ENCODE results near the gene OR2A5. TPM values are rescaled to one million over a fixed set of nuclear protein-coding genes. Genes with fewer than 3 reads are reported as not detected.

The OR2A5 gene
- total and polyA plus RNA-seq, 9 donors = 0.01 to 0.03 TPM; not detected in 7

DNA sequence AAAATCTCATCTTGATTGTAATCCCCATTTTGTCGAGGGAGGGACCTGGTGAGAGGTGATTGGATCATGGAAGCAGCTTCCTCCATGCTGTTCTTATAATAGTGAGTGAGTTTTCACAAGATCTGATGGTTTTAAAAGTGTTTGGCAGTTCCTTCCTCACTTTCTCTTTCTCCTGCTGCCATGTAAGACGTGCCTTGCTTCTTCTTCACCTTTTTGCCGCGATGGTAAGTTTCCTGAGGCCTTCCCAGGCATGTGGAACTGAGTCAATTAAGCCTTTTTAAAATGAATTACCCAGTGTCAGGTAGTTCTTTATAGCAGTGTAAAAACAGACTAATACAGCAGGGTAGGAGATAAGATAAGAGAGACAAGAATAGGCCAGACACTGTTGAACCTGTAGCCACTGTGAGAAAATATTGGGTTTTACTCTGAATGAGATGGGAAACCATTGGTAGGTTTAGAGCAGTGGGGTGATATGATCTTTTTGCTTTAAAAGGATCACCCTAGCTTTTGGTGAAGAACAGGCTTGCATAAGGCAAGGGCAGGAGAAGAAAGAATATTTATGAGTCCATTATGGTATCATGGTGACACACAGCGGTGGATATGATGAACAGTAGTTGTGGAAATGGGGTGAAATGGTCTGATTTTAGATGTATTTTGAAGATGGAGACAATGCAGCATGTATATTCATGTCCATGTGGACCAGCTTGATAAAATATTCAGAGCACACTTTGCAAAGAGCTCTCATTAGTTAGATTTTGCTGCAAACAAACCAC is 37.1 kb upstream of the OR2A5 start:
- H3K9me3 ChIP-seq (replicated peaks; ENCODE audit: control insufficient read depth, low read depth, low read length) = peaks cover 9% of the 10 kb centered on the region
- H3K36me3 ChIP-seq (ENCODE audit: control insufficient read depth, insufficient read depth, low read length) = no peaks in the 10 kb centered on the region
- WGBS (ENCODE audit: insufficient coverage) = 33% methylated on average over 3 of the region's 5 CpGs
- no peaks in the 10 kb centered on the region for H3K27me3 ChIP-seq (ENCODE audit: control insufficient read depth, insufficient read depth, low read length)
- H3K27ac ChIP-seq (ENCODE audit: low read length) = no peak overlapping the region
- H3K4me1 ChIP-seq (ENCODE audit: control insufficient read depth, insufficient read depth, low read length) = no peaks in the 10 kb centered on the region
- no peak for DNase-seq
- H3K4me3 ChIP-seq (ENCODE audit: low read length) = no peak overlapping the region

DNA sequence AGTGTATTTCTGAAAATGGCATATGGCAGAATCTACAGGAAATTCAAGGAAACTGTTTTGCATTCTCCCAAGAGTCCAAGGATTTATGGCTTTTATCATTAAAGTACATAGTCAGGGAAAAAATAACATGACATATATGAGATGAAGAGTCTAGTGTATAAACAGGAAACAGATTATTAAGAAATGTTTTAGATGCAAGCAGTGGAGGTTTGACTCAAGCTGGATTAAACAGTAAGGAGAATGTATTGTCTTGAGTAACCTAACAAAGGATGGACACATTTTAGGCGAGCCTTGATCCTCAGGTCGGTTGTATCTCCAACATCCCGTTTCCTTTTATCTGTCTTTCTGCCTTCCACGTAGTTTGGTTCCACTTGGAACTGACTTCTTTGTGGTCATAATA is 30.7 kb upstream of the OR2A5 start:
- H3K4me3 ChIP-seq (ENCODE audit: low read length) = no peak overlapping the region
- DNase-seq = peak; percentile 25
- peak overlapping the region; percentile 60 for H3K27ac ChIP-seq (ENCODE audit: low read length)
- no peaks in the 10 kb centered on the region for H3K9me3 ChIP-seq (replicated peaks; ENCODE audit: control insufficient read depth, low read depth, low read length)
- H3K36me3 ChIP-seq (ENCODE audit: control insufficient read depth, insufficient read depth, low read length) = no peaks in the 10 kb centered on the region
- H3K27me3 ChIP-seq (ENCODE audit: control insufficient read depth, insufficient read depth, low read length) = no peaks in the 10 kb centered on the region
- WGBS (ENCODE audit: insufficient coverage) = no CpG with 5 or more reads among the region's 4 CpGs
- H3K4me1 ChIP-seq (ENCODE audit: control insufficient read depth, insufficient read depth, low read length) = no peaks in the 10 kb centered on the region

DNA sequence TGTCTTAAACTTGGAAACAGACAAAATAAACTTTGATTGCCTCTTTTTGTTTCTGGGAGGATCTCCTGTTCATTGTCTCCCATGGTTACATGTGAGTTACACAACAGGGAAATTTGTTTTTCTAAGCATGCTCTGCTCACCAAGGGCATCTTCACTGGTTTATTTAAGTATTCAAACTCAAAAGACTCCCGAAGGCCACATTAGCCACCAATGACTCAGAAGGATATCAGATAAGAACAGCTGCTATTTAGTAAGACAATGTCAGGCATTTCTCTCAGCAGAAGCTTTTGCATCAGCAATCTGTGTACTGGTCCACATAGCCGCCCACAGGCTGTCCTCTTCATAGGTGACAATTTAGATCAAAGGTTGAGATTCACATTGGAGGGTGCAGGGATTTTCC is 29.3 kb upstream of the OR2A5 start:
- no peaks in the 10 kb centered on the region for H3K27me3 ChIP-seq (ENCODE audit: control insufficient read depth, insufficient read depth, low read length)
- peak overlapping the region; percentile 0 for H3K27ac ChIP-seq (ENCODE audit: low read length)
- H3K9me3 ChIP-seq (replicated peaks; ENCODE audit: control insufficient read depth, low read depth, low read length) = no peaks in the 10 kb centered on the region
- H3K4me1 ChIP-seq (ENCODE audit: control insufficient read depth, insufficient read depth, low read length) = no peaks in the 10 kb centered on the region
- DNase-seq = peak; percentile 71
- 60% methylated on average over 1 of the region's 2 CpGs for WGBS (ENCODE audit: insufficient coverage)
- no peaks in the 10 kb centered on the region for H3K36me3 ChIP-seq (ENCODE audit: control insufficient read depth, insufficient read depth, low read length)
- H3K4me3 ChIP-seq (ENCODE audit: low read length) = no peak overlapping the region

DNA sequence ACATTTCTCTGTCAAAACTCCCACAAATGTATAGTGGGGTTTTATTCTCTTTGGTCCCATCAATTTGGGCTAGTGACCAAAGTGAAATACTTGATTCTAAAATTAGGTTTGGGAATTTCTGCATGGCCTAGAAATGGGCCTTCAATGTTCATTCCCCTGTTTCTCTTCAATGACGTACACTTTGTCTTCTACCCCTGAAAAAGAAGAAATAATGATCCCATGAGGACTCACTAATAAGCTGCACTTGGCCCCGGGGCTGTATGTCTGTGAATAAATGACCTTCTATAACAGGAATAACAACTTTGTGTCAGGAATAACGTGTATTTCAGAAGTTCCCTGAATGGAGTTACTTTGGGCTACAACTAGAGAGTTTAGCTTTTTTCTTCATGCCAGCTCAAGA is 28.4 kb upstream of the OR2A5 start:
- H3K4me3 ChIP-seq (ENCODE audit: low read length) = no peak overlapping the region
- no peaks in the 10 kb centered on the region for H3K27me3 ChIP-seq (ENCODE audit: control insufficient read depth, insufficient read depth, low read length)
- H3K27ac ChIP-seq (ENCODE audit: low read length) = peak overlapping the region; percentile 14
- no peaks in the 10 kb centered on the region for H3K9me3 ChIP-seq (replicated peaks; ENCODE audit: control insufficient read depth, low read depth, low read length)
- H3K4me1 ChIP-seq (ENCODE audit: control insufficient read depth, insufficient read depth, low read length) = no peaks in the 10 kb centered on the region
- DNase-seq = peak; percentile 53
- WGBS (ENCODE audit: insufficient coverage) = no CpG with 5 or more reads among the region's 3 CpGs
- H3K36me3 ChIP-seq (ENCODE audit: control insufficient read depth, insufficient read depth, low read length) = no peaks in the 10 kb centered on the region

DNA sequence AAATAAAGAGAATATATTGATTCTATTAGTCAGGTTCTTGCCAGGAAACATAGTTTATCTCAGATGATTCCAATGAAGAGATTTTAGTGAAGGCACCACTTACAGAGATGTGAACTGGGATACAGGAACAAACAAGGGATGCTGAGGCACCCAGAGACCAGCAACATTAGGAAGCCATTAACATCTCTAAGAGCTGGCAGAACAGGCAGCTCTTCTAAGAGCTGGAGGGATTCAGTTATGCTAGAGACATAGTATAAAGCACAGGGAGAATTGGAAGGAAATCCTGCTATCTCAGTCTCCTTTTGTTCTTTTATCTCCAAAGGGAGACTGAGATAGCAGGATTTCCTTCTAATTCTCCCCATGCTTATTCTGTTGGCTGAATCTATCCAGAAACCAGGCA is 26.6 kb upstream of the OR2A5 start:
- Histone ChIP-seq H3K27ac (ENCODE audit: low read length) (no peak overlapping the region), H3K27me3 (ENCODE audit: control insufficient read depth, insufficient read depth, low read length) (no peaks in the 10 kb centered on the region), H3K4me1 (ENCODE audit: control insufficient read depth, insufficient read depth, low read length) (no peaks in the 10 kb centered on the region), H3K4me3 (ENCODE audit: low read length) (no peak overlapping the region), H3K9me3 (replicated peaks; ENCODE audit: control insufficient read depth, low read depth, low read length) (no peaks in the 10 kb centered on the region), H3K36me3 (ENCODE audit: control insufficient read depth, insufficient read depth, low read length) (no peaks in the 10 kb centered on the region)
- no peak for DNase-seq

DNA sequence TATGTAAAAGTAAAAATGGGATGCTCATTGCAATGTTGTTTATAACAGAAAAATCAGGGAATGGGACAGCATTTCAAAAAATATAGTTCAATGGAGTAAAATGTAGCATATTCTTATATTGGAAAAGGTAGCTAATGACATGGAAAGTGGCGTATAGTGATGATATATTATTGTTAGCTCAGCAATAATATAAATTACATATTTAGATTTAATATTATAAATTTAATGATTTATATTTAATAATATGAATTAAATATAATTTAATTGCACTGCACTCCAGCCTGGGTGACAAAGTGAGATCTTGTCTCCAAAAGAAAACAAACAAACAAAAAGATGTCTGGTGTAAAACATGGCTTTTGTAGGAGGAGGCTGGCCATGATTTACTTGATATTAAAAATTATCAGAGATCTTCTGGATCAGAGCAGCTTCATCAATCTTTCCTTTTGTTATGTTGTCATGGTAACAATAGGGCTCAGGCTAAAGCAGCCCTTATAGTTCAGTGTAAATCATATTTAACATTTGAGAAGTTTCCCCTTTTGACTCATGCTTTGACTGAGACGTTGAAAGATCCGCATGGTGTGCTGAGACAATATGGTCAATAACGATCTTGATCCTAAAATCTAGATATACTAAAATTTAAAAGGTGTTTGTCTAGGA is 25.4 kb upstream of the OR2A5 start:
- H3K9me3 ChIP-seq (replicated peaks; ENCODE audit: control insufficient read depth, low read depth, low read length) = no peaks in the 10 kb centered on the region
- no peak overlapping the region for H3K4me3 ChIP-seq (ENCODE audit: low read length)
- H3K4me1 ChIP-seq (ENCODE audit: control insufficient read depth, insufficient read depth, low read length) = no peaks in the 10 kb centered on the region
- no peaks in the 10 kb centered on the region for H3K36me3 ChIP-seq (ENCODE audit: control insufficient read depth, insufficient read depth, low read length)
- no peak overlapping the region for H3K27ac ChIP-seq (ENCODE audit: low read length)
- no peak for DNase-seq
- WGBS (ENCODE audit: insufficient coverage) = no CpG with 5 or more reads among the region's 4 CpGs
- H3K27me3 ChIP-seq (ENCODE audit: control insufficient read depth, insufficient read depth, low read length) = no peaks in the 10 kb centered on the region

DNA sequence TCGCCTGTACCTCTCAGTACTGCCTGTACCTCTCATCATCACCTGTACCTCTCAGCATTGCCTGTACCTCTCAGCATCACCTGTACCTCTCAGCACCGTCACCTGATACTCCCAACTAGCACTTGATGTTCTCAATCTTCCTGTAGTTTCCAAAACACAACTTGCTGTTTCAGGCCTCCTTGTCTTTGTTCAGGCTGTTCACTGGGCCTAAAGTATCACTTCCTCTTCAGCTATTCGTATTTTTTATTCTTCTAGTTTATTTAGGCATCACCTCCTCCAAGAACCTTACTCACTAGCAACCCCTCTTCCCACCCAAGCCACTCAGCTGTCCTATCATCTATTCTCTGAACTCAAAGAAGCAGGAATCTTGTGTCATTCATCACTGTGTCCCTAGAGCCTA is 24.5 kb upstream of the OR2A5 start:
- WGBS (ENCODE audit: insufficient coverage) = 81% methylated on average over 3 of the region's 3 CpGs
- H3K4me3 ChIP-seq (ENCODE audit: low read length) = no peak overlapping the region
- no peaks in the 10 kb centered on the region for H3K36me3 ChIP-seq (ENCODE audit: control insufficient read depth, insufficient read depth, low read length)
- H3K27me3 ChIP-seq (ENCODE audit: control insufficient read depth, insufficient read depth, low read length) = no peaks in the 10 kb centered on the region
- no peaks in the 10 kb centered on the region for H3K9me3 ChIP-seq (replicated peaks; ENCODE audit: control insufficient read depth, low read depth, low read length)
- DNase-seq = no peak
- H3K4me1 ChIP-seq (ENCODE audit: control insufficient read depth, insufficient read depth, low read length) = no peaks in the 10 kb centered on the region
- no peak overlapping the region for H3K27ac ChIP-seq (ENCODE audit: low read length)

DNA sequence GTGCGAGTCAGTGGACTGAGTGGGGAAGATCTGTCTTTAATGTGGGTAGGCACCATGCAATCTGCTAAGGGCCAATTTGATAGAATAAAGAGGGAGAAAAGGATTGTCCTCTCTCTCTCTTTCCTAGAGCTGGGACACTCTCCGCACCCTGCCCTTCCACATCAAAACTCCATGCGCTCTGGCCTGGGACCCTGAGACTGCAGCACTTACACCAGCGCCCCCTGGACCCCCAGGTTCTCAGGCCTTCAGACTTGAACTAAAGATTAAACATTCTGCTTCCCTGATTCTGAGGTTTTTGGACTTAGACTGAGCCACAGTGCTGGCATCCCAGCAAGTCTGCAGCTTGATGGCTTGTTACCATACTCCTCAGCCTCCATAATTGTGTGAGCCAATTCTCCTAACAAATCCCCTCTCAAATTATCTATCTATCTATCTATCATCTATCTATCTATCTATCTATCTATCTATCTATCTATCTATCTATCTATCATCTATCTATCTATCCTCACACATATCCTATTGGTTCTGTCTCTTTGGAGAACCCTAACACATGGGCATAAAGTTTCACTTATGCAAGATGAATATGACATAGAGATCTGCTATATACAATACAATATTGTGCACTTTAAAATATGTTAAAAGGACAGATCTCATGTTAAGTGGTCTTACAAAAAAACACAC is 22.4 kb upstream of the OR2A5 start:
- no peak overlapping the region for H3K27ac ChIP-seq (ENCODE audit: low read length)
- H3K4me3 ChIP-seq (ENCODE audit: low read length) = no peak overlapping the region
- whole genome bisulfite sequencing (ENCODE audit: insufficient coverage) = 64% methylated on average over 3 of the region's 4 CpGs
- no peaks in the 10 kb centered on the region for H3K27me3 ChIP-seq (ENCODE audit: control insufficient read depth, insufficient read depth, low read length)
- H3K9me3 ChIP-seq (replicated peaks; ENCODE audit: control insufficient read depth, low read depth, low read length) = no peaks in the 10 kb centered on the region
- H3K4me1 ChIP-seq (ENCODE audit: control insufficient read depth, insufficient read depth, low read length) = no peaks in the 10 kb centered on the region
- H3K36me3 ChIP-seq (ENCODE audit: control insufficient read depth, insufficient read depth, low read length) = no peaks in the 10 kb centered on the region
- no peak for DNase-seq

DNA sequence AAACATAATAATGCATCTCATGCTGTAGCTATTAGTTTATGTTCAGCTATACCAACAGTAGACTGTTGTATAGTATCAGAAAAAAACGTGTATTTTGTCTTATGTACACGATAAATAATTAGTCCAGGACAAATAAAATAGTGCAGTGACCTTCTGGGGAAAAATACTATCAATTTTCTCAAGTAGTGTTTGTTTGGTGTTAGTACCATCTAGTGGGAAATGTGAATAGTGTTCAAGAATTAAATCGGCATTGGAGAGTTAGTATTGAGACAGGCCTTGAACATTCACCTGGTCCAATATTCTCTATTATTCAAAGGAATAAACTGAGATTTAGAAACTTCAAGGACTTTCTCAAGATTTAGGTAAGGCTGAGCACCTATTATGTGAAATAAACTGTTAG is 21.7 kb upstream of the OR2A5 start:
- Histone ChIP-seq H3K27me3 (ENCODE audit: control insufficient read depth, insufficient read depth, low read length) (no peaks in the 10 kb centered on the region), H3K36me3 (ENCODE audit: control insufficient read depth, insufficient read depth, low read length) (no peaks in the 10 kb centered on the region), H3K4me3 (ENCODE audit: low read length) (no peak overlapping the region), H3K4me1 (ENCODE audit: control insufficient read depth, insufficient read depth, low read length) (no peaks in the 10 kb centered on the region), H3K27ac (ENCODE audit: low read length) (no peak overlapping the region), H3K9me3 (replicated peaks; ENCODE audit: control insufficient read depth, low read depth, low read length) (no peaks in the 10 kb centered on the region)
- peak; percentile 57 for DNase-seq
- WGBS (ENCODE audit: insufficient coverage) = no CpG with 5 or more reads among the region's 3 CpGs

DNA sequence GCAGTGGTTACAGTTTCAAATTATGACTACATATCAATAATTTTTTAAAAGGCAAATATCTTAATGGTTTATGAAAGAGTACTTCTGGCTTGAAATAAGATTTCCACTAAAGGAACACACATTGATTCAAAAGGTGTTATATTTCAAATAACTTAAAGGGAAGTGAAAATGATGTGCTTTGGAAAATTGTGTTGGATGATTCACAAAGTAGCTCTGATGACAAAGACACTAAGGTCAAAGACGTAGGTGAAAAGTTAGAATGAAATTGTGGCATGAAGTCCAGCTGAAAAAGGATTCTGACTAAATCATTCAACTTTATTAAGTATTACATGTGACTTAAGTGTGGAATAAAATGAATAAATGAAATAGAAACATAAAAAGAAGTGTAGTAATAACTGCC is 20.8 kb upstream of the OR2A5 start:
- Histone ChIP-seq H3K9me3 (replicated peaks; ENCODE audit: control insufficient read depth, low read depth, low read length) (no peaks in the 10 kb centered on the region), H3K4me1 (ENCODE audit: control insufficient read depth, insufficient read depth, low read length) (no peaks in the 10 kb centered on the region), H3K36me3 (ENCODE audit: control insufficient read depth, insufficient read depth, low read length) (no peaks in the 10 kb centered on the region), H3K27ac (ENCODE audit: low read length) (no peak overlapping the region), H3K4me3 (ENCODE audit: low read length) (no peak overlapping the region), H3K27me3 (ENCODE audit: control insufficient read depth, insufficient read depth, low read length) (no peaks in the 10 kb centered on the region)
- WGBS (ENCODE audit: insufficient coverage) = no CpG with 5 or more reads among the region's 1 CpG
- no peak for DNase-seq

Data from muscle of leg (tissue), 11 donors.